Stimulated activated CD4-positive, alpha-beta T cell treated with anti-CD3 and anti-CD28 coated beads, TNF-alpha, amount 100 ng/mL, for 24 hours (primary cell): ENCODE results near the gene SPINK14.

Experiments
- DNase-seq, 3 experiments: peaks; one replicate each; pipeline ENCODE4 v3.0.0-alpha.2; 2020; ENCODE audit warnings: low read depth in 3 of 3

The SPINK14 gene

GRCh38 chr5:148168246-148168645, at the start of gene SPINK14:
Gene SPINK14, plus strand, starts transcription at chr5:148168546. Its CDS starts 1,187 bp downstream, at chr5:148169733.
- no peak for DNase-seq

- DNase-seq = no peak
These were observed 48.0 kb upstream of the SPINK14 start for GRCh38 chr5:148120317-148120716.

GRCh38 chr5:148125641-148126040, 42.7 kb upstream of the SPINK14 start:
- no peak for DNase-seq

GRCh38 chr5:148135091-148136048, 33.0 kb upstream of the SPINK14 start:
- DNase-seq = no peak

- no peak for DNase-seq
These were observed 27.5 kb upstream of the SPINK14 start for GRCh38 chr5:148140846-148141245.

GRCh38 chr5:148141645-148142044, 26.7 kb upstream of the SPINK14 start:
- DNase-seq = no peak

GRCh38 chr5:148145916-148146315, 22.4 kb upstream of the SPINK14 start:
- no peak for DNase-seq

GRCh38 chr5:148146487-148146886, 21.9 kb upstream of the SPINK14 start:
- DNase-seq = no peak

- no peak for DNase-seq
These were observed 20.9 kb upstream of the SPINK14 start for GRCh38 chr5:148147415-148147814.

GRCh38 chr5:148151872-148152271, 16.5 kb upstream of the SPINK14 start:
- no peak for DNase-seq

GRCh38 chr5:148152781-148153180, 15.6 kb upstream of the SPINK14 start:
- no peak for DNase-seq

- DNase-seq = no peak
These were observed 11.7 kb upstream of the SPINK14 start for GRCh38 chr5:148156609-148157008.

- no peak for DNase-seq
These were observed 6.3 kb upstream of the SPINK14 start for GRCh38 chr5:148162038-148162437.

GRCh38 chr5:148163345-148163744, 5.0 kb upstream of the SPINK14 start:
- no peak for DNase-seq

- DNase-seq = no peak
These were observed 1.6 kb upstream of the SPINK14 start for GRCh38 chr5:148166550-148167283.

- no peak for DNase-seq
These were observed 4.0 kb downstream of the SPINK14 start for GRCh38 chr5:148172377-148172776.

GRCh38 chr5:148176480-148176879, 8.1 kb downstream of the SPINK14 start:
- DNase-seq = no peak

GRCh38 chr5:148177207-148177606, 8.9 kb downstream of the SPINK14 start:
- no peak for DNase-seq

- no peak for DNase-seq
These were observed 11.0 kb downstream of the SPINK14 start for GRCh38 chr5:148179234-148179824.

GRCh38 chr5:148186248-148187003, 18.1 kb downstream of the SPINK14 start:
- no peak for DNase-seq

GRCh38 chr5:148191010-148191409, 22.7 kb downstream of the SPINK14 start:
- no peak for DNase-seq

GRCh38 chr5:148193202-148193601, 24.9 kb downstream of the SPINK14 start:
- no peak for DNase-seq
